Large intestine (tissue), 3 donors: ENCODE results near the gene ANAPC16. TPM values are rescaled to one million over a fixed set of nuclear protein-coding genes. Genes with fewer than 3 reads are reported as not detected.

Experiments
- DNase-seq, 2 donors: peaks; one replicate each; pipeline versions ENCODE4 v3.0.0 to v3.0.0-alpha.2; 2013
- H3K27ac ChIP-seq: one replicate; pipeline ENCODE4 v1.5.1; 2013; ENCODE audit warnings: low read length
- H3K27me3 ChIP-seq: 2 replicates; pipeline ENCODE4 v1.6.1; 2013; ENCODE audit warnings: low read length; ENCODE audit not compliant: control insufficient read depth, insufficient read depth
- H3K36me3 ChIP-seq: 2 replicates; pipeline ENCODE4 v1.6.1; 2013; ENCODE audit warnings: low read length; ENCODE audit not compliant: control insufficient read depth, insufficient read depth
- H3K4me1 ChIP-seq: one replicate; pipeline ENCODE4 v1.6.1; 2013; ENCODE audit warnings: low read length; ENCODE audit not compliant: control insufficient read depth, insufficient read depth
- H3K4me3 ChIP-seq: one replicate; pipeline ENCODE4 v1.5.1; 2013; ENCODE audit warnings: low read length
- H3K9me3 ChIP-seq: one replicate; pipeline ENCODE4 v1.6.1; 2013; ENCODE audit warnings: mild to moderate bottlenecking, low read depth, low read length, moderate library complexity; ENCODE audit not compliant: control insufficient read depth
- WGBS: methylation state at CpG from one replicate; pipeline ENCODE4 v1.1.5; 2013; ENCODE audit warnings: low lambda C conversion rate; ENCODE audit not compliant: insufficient coverage; 5-methylcytosine and 5-hydroxymethylcytosine counted together
- polyA plus RNA-seq: library from polyadenylated mRNA; unstranded; fragments of 120-200 nt; gene quantifications from one replicate; pipeline ENCODE4 v1.2.1, GENCODE V29; 2013

The ANAPC16 gene
- polyA plus RNA-seq, 1 donor, result 122 TPM

DNA sequence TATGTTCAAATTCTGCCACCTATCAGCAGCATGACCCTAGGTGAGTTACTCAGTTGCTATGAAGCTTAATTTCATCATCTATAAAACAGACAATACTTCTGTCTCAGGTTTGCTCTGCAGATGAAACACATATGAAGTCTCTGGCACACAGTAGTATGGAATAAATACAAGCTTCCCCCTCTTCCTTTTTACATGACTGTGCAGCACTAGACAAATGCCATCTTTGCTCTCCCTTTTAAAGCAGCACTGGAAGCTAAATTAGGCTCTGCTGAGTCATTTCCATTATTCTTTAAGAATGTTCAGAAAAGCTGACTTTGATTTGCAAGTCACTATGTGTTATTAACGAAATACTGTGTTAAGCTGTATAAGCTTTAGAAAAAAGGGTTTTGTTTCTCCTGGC lies 40.7 kb upstream of the ANAPC16 start:
- Histone ChIP-seq H3K36me3 (peaks cover 10% of the 10 kb centered on the region), H3K4me1 (peaks cover 12% of the 10 kb centered on the region), H3K4me3 (no peak overlapping the region), H3K27ac (no peak overlapping the region), H3K27me3 (no peaks in the 10 kb centered on the region), H3K9me3 (no peaks in the 10 kb centered on the region)
- WGBS, result no CpG with 5 or more reads among the region's 1 CpG
- no peak for DNase-seq

DNA sequence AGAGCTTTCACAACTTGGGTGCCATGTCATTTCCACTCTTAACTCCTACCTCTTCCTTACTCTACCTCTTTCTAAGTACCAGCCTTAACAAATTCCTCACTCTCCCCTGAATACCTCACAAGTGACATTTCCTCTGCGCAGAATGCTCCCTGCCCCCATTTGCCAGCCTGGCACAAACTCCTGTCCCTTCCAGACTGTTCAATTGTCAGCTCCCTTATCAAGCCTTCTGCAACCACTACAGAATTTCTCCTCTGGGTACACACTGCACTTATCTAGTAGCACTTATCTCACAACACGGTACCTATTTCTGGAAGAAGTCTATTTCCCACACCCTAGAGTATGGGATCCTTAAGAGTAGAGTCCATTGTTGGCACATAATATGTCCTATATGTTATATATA lies 39.1 kb upstream of the ANAPC16 start:
- Histone ChIP-seq H3K27me3 (no peaks in the 10 kb centered on the region), H3K4me3 (no peak overlapping the region), H3K27ac (no peak overlapping the region), H3K4me1 (peaks cover 2% of the 10 kb centered on the region), H3K36me3 (peaks cover 10% of the 10 kb centered on the region), H3K9me3 (no peaks in the 10 kb centered on the region)
- peak in 1 of 2 donors; percentile 10 for DNase-seq
- 100% methylated on average over 1 of the region's 2 CpGs for WGBS

DNA sequence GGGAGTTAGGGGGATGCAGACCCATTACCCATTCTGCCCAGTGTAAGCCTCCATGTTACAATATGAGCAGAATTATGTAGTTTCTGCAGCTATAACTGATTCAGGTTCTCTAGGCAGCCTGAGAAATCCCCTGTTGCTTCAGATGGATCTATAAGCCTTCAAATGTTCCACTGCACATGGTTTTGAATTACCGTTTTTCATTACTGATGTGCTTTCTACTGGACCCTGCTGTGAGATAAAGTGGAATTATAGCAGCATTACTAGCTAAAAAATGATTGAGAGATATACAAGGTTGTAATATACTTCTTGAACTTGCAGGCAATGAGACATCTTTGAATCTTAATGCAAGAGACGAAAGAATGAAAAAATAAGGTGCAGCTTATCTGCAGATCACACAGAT lies 38.4 kb upstream of the ANAPC16 start:
- peaks cover 13% of the 10 kb centered on the region for H3K36me3 ChIP-seq
- no peaks in the 10 kb centered on the region for H3K27me3 ChIP-seq
- no peaks in the 10 kb centered on the region for H3K4me1 ChIP-seq
- H3K4me3 ChIP-seq, result no peak overlapping the region
- no peaks in the 10 kb centered on the region for H3K9me3 ChIP-seq
- no peak for DNase-seq
- 100% methylated on average over 1 of the region's 2 CpGs for WGBS
- H3K27ac ChIP-seq, result no peak overlapping the region

DNA sequence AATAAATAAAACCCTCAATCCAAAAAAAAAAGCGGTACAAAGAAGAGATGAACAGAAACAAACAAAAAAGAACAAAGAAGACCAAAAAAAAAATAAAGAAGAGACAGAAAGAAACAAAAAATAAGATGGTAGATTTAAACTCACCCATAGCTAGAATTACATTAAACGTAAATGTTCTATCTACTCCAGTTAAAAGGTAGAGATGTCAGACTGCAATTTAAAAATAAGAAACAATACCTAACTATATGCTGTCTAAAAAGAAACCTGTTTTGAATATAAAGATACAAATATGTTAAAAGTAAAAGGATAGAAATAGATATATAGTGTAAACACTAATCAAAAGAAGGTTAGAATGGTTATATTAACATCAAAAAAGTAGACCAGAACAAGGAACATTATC lies 31.7 kb upstream of the ANAPC16 start:
- WGBS, result 100% methylated on average over 2 of the region's 2 CpGs
- Histone ChIP-seq H3K4me1 (no peaks in the 10 kb centered on the region), H3K4me3 (no peak overlapping the region), H3K27ac (no peak overlapping the region), H3K27me3 (no peaks in the 10 kb centered on the region), H3K9me3 (peaks cover 5% of the 10 kb centered on the region), H3K36me3 (peaks cover 4% of the 10 kb centered on the region)
- no peak for DNase-seq

DNA sequence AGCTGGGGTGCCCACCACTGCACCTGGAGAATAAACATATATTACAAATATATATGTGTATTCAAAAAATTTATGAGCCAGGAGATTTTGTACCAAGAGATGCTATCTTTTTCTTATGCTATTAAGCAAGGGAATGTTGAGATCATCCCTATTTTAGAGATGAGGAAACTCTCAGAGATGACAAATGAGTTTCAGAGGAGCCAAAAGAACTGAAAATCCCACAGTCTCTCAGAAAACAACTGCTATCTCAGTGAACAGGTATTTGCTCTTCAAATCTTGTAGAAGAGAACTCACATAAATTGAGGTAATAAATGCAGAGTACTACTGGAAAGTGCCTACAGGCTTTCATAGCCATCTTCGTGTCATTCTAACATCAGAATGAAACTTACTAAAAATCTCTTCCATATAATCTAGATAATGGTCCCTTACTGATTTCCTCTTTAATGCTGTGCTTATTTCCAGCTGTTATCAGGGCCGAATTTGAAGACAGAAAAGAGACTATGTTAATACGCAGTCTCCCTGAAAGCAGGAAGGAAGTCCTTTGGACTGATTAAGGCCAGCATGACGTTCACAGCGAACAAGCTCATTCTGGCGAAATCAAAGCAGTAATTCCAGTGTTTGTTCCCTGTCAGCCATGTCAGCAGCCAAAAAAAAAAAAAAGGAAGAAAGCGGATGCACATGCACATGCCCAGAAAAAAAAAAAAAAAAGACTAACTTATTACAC lies 29.4 kb upstream of the ANAPC16 start:
- Histone ChIP-seq H3K27ac (no peak overlapping the region), H3K4me1 (no peaks in the 10 kb centered on the region), H3K9me3 (peaks cover 5% of the 10 kb centered on the region), H3K27me3 (no peaks in the 10 kb centered on the region), H3K4me3 (no peak overlapping the region), H3K36me3 (peaks cover 5% of the 10 kb centered on the region)
- peak in 1 of 2 donors; percentile 17 for DNase-seq
- 100% methylated on average over 1 of the region's 7 CpGs for WGBS

DNA sequence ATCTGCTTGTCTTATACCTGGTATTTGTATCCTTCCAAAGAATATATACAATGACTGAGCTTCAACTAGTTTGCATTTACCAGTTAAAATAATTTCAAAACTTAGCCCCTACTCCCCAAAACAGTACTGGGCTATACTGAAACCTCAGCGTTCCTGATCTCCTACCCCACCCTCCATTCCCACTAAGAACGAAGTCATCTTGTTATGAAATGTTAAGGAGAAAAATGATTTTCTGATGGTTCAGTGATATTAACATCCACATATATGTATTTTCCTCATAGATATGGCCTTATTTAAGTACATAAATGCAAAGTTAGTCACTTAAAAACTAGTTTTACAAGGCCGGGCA lies 28.9 kb upstream of the ANAPC16 start:
- no peaks in the 10 kb centered on the region for H3K27me3 ChIP-seq
- no peak overlapping the region for H3K27ac ChIP-seq
- H3K4me3 ChIP-seq, result no peak overlapping the region
- no CpG with 5 or more reads among the region's 3 CpGs for WGBS
- no peaks in the 10 kb centered on the region for H3K4me1 ChIP-seq
- H3K36me3 ChIP-seq, result peaks cover 5% of the 10 kb centered on the region
- H3K9me3 ChIP-seq, result peaks cover 5% of the 10 kb centered on the region
- DNase-seq, result no peak

DNA sequence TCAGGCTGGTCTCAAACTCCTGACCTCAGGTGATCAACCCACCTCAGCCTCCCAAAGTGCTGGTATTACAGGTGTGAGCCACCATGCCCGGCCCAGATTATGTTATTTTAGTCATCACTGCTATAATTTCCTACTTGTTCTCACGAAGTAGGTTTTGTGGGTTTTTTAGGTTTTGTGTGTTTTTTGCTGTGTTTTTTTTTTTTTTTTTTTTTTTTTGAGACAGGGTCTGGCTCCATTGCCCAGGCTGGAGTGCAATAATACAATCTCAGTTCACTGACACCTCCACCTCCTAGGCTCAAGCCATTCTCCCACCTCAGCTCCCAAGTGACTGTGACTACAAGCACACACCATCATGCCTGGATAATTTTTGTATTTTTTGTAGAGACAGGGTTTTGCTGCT lies 20.9 kb upstream of the ANAPC16 start:
- Histone ChIP-seq H3K9me3 (no peaks in the 10 kb centered on the region), H3K4me1 (no peaks in the 10 kb centered on the region), H3K4me3 (no peak overlapping the region), H3K36me3 (peaks cover 15% of the 10 kb centered on the region), H3K27me3 (no peaks in the 10 kb centered on the region), H3K27ac (no peak overlapping the region)
- no peak for DNase-seq
- no CpG with 5 or more reads among the region's 2 CpGs for WGBS

DNA sequence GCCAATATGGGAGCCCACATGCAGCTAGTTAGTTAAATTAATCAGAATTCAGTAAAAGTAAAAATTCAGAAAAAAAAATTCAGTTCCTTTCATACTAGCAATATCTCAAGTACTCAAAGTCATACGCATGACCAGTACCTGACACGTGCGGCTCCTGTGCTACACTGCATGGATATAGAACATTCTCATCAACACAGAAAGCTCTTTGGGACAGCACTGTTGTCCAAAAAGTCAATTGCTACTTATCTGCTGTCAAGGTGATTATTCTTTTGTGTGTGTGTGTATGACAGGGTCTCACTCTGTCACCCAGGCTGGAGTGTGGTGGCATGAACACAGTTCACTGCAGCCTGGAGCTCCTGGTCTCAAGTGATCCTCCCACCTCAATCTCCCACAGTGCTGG lies 14.9 kb upstream of the ANAPC16 start:
- H3K36me3 ChIP-seq, result peaks cover 23% of the 10 kb centered on the region
- no CpG with 5 or more reads among the region's 3 CpGs for WGBS

DNA sequence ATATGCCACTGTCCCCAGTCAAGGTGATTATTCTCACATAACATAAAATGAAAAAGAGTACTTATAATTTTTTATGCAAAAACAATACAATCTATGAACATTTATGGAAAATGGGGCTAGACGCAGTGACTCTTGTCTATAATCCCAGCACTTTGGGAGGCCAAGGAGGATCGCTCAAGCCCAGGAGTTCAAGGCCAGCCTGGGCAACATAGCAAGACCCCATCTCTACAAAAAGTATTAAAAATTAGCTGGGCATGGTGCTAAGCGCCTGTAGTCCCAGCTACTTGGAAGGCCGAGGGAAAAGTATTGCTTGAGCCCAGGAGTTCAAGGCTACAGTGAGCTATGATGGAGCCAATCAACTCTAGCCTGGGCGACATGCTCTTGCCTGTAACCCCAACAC lies 14.5 kb upstream of the ANAPC16 start:
- no peaks in the 10 kb centered on the region for H3K4me1 ChIP-seq
- no peak overlapping the region for H3K4me3 ChIP-seq
- H3K27me3 ChIP-seq, result no peaks in the 10 kb centered on the region
- H3K9me3 ChIP-seq, result no peaks in the 10 kb centered on the region
- DNase-seq, result no peak
- peaks cover 23% of the 10 kb centered on the region for H3K36me3 ChIP-seq
- WGBS, result no CpG with 5 or more reads among the region's 5 CpGs
- no peak overlapping the region for H3K27ac ChIP-seq

More for the DNA sequence above, 14.9 kb upstream of the ANAPC16 start:
- Histone ChIP-seq H3K9me3 (no peaks in the 10 kb centered on the region), H3K27me3 (no peaks in the 10 kb centered on the region), H3K27ac (no peak overlapping the region), H3K4me3 (no peak overlapping the region), H3K4me1 (no peaks in the 10 kb centered on the region)
- no peak for DNase-seq

DNA sequence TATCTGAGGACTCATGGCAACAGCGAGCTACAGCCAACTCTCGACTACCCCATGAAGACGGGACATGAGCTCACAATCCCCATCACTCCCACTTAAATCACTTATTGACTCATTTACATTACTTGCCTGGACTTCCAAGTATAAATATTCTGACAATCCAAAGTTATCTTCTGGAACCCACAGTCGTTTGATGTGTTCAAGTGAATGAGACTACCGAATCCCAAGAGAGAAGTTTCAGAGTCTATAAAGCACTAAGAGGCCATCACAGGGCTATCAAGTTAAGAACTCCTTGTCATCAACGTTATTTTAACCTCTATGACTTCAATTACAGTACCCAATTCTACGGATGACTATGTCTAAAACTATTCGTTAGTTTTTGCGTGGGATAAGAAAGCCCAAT lies 11.5 kb upstream of the ANAPC16 start:
- 92% methylated on average over 3 of the region's 9 CpGs for WGBS
- Histone ChIP-seq H3K27me3 (no peaks in the 10 kb centered on the region), H3K4me1 (no peaks in the 10 kb centered on the region), H3K36me3 (peaks cover 33% of the 10 kb centered on the region), H3K27ac (no peak overlapping the region), H3K4me3 (no peak overlapping the region), H3K9me3 (no peaks in the 10 kb centered on the region)
- DNase-seq, result no peak

DNA sequence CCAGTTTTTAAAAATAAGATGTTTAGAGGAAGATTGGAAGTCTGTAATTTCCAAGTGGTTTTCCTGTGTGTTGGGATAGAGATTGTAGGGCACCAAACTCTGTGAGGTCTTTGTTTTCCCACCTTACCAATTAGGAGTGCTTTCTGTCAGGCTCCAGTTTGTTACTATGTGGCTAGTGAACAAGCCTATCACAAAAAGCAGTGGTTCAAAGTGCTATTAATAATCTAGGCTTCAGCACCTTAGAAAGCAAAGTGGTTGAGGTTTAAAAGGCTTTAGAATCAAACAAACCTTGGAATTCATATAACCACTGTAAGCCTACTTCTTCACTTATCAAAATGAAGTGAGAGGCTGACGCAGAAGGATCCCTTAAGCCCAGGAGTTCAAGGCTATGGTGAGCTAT lies 11.1 kb upstream of the ANAPC16 start:
- Histone ChIP-seq H3K36me3 (peaks cover 37% of the 10 kb centered on the region), H3K27ac (no peak overlapping the region), H3K27me3 (no peaks in the 10 kb centered on the region), H3K9me3 (no peaks in the 10 kb centered on the region), H3K4me3 (no peak overlapping the region), H3K4me1 (no peaks in the 10 kb centered on the region)
- no peak for DNase-seq
- no CpG with 5 or more reads among the region's 1 CpG for WGBS
